OCI-LY1 (cell line): ENCODE data around the gene TSPAN1.
A peak's percentile ranks its signal among the peaks of the same experiment; 100 is the strongest.

Experiments used
- H2AFZ ChIP-seq: fragments of 200-600 bp; sonication (generic), shearing (Covaris generic); 2 replicates; pipeline ENCODE4 v1.6.0; 2014; ENCODE audit warnings: antibody characterized with exemption, mild to moderate bottlenecking, low read length
- H3F3A ChIP-seq: fragments of 200-600 bp; sonication (generic), shearing (Covaris generic); 2 replicates; pipeline ENCODE4 v1.6.0; 2014; ENCODE audit warnings: mild to moderate bottlenecking, antibody characterized with exemption, low read length, moderate library complexity; ENCODE audit not compliant: insufficient read depth
- H3K27ac ChIP-seq: fragments of 200-600 bp; sonication (generic); 2 replicates; pipeline ENCODE4 v1.5.1; 2014; ENCODE audit warnings: low read length, mixed run types, mild to moderate bottlenecking, low read depth; ENCODE audit not compliant: poor library complexity, severe bottlenecking
- H3K27me3 ChIP-seq: fragments of 200-600 bp; sonication (generic); 2 replicates; pipeline ENCODE4 v1.6.0; 2014; ENCODE audit warnings: antibody characterized with exemption, mild to moderate bottlenecking, low read length, moderate library complexity; ENCODE audit not compliant: insufficient read depth
- H3K36me3 ChIP-seq: fragments of 200-600 bp; sonication (generic); 2 replicates; pipeline ENCODE4 v1.6.1; 2014; ENCODE audit warnings: mild to moderate bottlenecking, antibody characterized with exemption, low read length, moderate library complexity, mixed read lengths; ENCODE audit not compliant: insufficient read depth
- H3K4me1 ChIP-seq: fragments of 200-600 bp; sonication (generic); 2 replicates; pipeline ENCODE4 v1.5.1; 2014; ENCODE audit warnings: mild to moderate bottlenecking, low read length, moderate library complexity; ENCODE audit not compliant: insufficient read depth, severe bottlenecking
- H3K4me2 ChIP-seq: fragments of 200-600 bp; sonication (generic), shearing (Covaris generic); 2 replicates; pipeline ENCODE4 v1.6.1; 2014; ENCODE audit warnings: low read length
- H3K4me3 ChIP-seq: fragments of 200-600 bp; sonication (generic); 2 replicates; pipeline ENCODE4 v1.5.1; 2014; ENCODE audit warnings: low read length, low read depth, mild to moderate bottlenecking, mixed read lengths; ENCODE audit not compliant: poor library complexity, severe bottlenecking
- H3K79me2 ChIP-seq: fragments of 200-600 bp; shearing (Covaris generic); 2 replicates; pipeline ENCODE4 v1.6.1; 2016; ENCODE audit warnings: mixed run types, low read length, mixed read lengths; ENCODE audit not compliant: insufficient read depth
- H3K9ac ChIP-seq: fragments of 200-600 bp; sonication (generic), shearing (Covaris generic); 2 replicates; pipeline ENCODE4 v1.6.1; 2014; ENCODE audit warnings: mild to moderate bottlenecking, low read length, mixed read lengths
- H3K9me2 ChIP-seq: fragments of 200-600 bp; sonication (generic), shearing (Covaris generic); 2 replicates; pipeline ENCODE4 v1.6.1; 2014; ENCODE audit warnings: low read depth, mild to moderate bottlenecking, low read length, mixed read lengths
- H3K9me3 ChIP-seq: fragments of 200-600 bp; shearing (Covaris generic); 2 replicates; pipeline ENCODE4 v1.6.1; 2014; ENCODE audit warnings: low read length, mixed read lengths
- H4K20me1 ChIP-seq: fragments of 200-600 bp; sonication (generic), shearing (Covaris generic); 2 replicates; pipeline ENCODE4 v1.6.0; 2016; ENCODE audit warnings: mild to moderate bottlenecking, low read length; ENCODE audit not compliant: insufficient read depth
- EZH2 ChIP-seq: fragments of 200-600 bp; sonication (generic), shearing (Covaris generic); IDR thresholded peaks from 2 replicates; pipeline ENCODE4 v1.8.0; 2017; ENCODE audit warnings: borderline replicate concordance, mixed run types, mild to moderate bottlenecking, antibody characterized with exemption, low read length, moderate library complexity, mixed read lengths
- TF ChIP-seq, protein P1 (sequence below): fragments of 200-600 bp; sonication (generic), shearing (Covaris generic); IDR thresholded peaks from 2 replicates; pipeline ENCODE4 v1.5.1; 2017; ENCODE audit warnings: mild to moderate bottlenecking, antibody characterized with exemption, low read length, moderate library complexity, mixed read lengths

TSPAN1 gene

GRCh38 chr1:46130606-46131005 is 44.3 kb upstream of the TSPAN1 start:
- peak overlapping the region; percentile 94 for H3K4me2 ChIP-seq
- no peaks in the 10 kb centered on the region for H4K20me1 ChIP-seq
- H3F3A ChIP-seq: no peaks in the 10 kb centered on the region
- no peaks in the 10 kb centered on the region for H3K9me3 ChIP-seq
- no peaks in the 10 kb centered on the region for H3K27me3 ChIP-seq
- H2AFZ ChIP-seq: no peak overlapping the region
- no peaks in the 10 kb centered on the region for H3K36me3 ChIP-seq
- H3K9me2 ChIP-seq: no peaks in the 10 kb centered on the region
- no peaks in the 10 kb centered on the region; the same call in 1 of the 2 replicates for H3K79me2 ChIP-seq
- peaks cover 25% of the 10 kb centered on the region for H3K4me1 ChIP-seq
- H3K4me3 ChIP-seq: peak overlapping the region; percentile 77
- H3K27ac ChIP-seq: no peak overlapping the region
- peak overlapping the region; percentile 56 for H3K9ac ChIP-seq
- TF ChIP-seq, protein P1, sequence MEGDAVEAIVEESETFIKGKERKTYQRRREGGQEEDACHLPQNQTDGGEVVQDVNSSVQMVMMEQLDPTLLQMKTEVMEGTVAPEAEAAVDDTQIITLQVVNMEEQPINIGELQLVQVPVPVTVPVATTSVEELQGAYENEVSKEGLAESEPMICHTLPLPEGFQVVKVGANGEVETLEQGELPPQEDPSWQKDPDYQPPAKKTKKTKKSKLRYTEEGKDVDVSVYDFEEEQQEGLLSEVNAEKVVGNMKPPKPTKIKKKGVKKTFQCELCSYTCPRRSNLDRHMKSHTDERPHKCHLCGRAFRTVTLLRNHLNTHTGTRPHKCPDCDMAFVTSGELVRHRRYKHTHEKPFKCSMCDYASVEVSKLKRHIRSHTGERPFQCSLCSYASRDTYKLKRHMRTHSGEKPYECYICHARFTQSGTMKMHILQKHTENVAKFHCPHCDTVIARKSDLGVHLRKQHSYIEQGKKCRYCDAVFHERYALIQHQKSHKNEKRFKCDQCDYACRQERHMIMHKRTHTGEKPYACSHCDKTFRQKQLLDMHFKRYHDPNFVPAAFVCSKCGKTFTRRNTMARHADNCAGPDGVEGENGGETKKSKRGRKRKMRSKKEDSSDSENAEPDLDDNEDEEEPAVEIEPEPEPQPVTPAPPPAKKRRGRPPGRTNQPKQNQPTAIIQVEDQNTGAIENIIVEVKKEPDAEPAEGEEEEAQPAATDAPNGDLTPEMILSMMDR: no peak
- no peak for TF ChIP-seq EZH2

DNA sequence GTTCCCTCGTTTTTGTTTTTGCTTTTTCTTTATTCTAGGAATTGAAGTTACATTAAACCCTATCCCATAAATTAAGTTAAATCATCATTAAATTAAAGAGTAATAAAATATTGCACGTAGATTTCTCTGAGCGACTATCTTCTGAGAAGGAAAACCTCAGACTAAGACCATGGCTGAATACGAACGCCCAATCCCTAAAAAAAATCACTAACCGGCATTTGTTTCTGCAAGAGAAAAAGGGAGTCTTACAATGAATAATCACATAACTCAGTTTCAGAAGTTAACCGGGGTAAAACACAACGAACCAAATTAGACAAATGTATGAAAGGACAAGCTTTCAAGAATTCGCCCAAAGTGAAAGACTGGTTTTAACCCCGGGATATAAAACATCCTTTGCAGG is 43.8 kb upstream of the TSPAN1 start:
- no peak overlapping the region for H2AFZ ChIP-seq
- H3K79me2 ChIP-seq: no peaks in the 10 kb centered on the region; the same call in 1 of the 2 replicates
- H3K4me2 ChIP-seq: peak overlapping the region; percentile 94
- no peak for TF ChIP-seq EZH2
- TF ChIP-seq, protein P1: no peak
- H3K9me2 ChIP-seq: no peaks in the 10 kb centered on the region
- no peaks in the 10 kb centered on the region for H4K20me1 ChIP-seq
- H3F3A ChIP-seq: no peaks in the 10 kb centered on the region
- H3K36me3 ChIP-seq: no peaks in the 10 kb centered on the region
- no peaks in the 10 kb centered on the region for H3K27me3 ChIP-seq
- no peak overlapping the region for H3K27ac ChIP-seq
- H3K9ac ChIP-seq: peak overlapping the region; percentile 56
- peak overlapping the region; percentile 77 for H3K4me3 ChIP-seq
- peaks cover 25% of the 10 kb centered on the region for H3K4me1 ChIP-seq
- no peaks in the 10 kb centered on the region for H3K9me3 ChIP-seq

- H3K4me2 ChIP-seq: peak overlapping the region; percentile 94
- no peaks in the 10 kb centered on the region for H3K9me3 ChIP-seq
- peak overlapping the region; percentile 68 for H3K27ac ChIP-seq
- peaks cover 25% of the 10 kb centered on the region for H3K4me1 ChIP-seq
- H3K4me3 ChIP-seq: peak overlapping the region; percentile 77
- H2AFZ ChIP-seq: peak overlapping the region; percentile 40; the same call in 1 of the 2 replicates
- H4K20me1 ChIP-seq: no peaks in the 10 kb centered on the region
- no peaks in the 10 kb centered on the region; the same call in 1 of the 2 replicates for H3K79me2 ChIP-seq
- no peaks in the 10 kb centered on the region for H3K36me3 ChIP-seq
- H3K9ac ChIP-seq: peak overlapping the region; percentile 81
- TF ChIP-seq EZH2: no peak
- TF ChIP-seq, protein P1: no peak
- H3K9me2 ChIP-seq: no peaks in the 10 kb centered on the region
- H3K27me3 ChIP-seq: no peaks in the 10 kb centered on the region
- H3F3A ChIP-seq: no peaks in the 10 kb centered on the region
Observed at GRCh38 chr1:46131712-46132528, 43.0 kb upstream of the TSPAN1 start.
